ENCODE data around the gene WSCD2. TPM values are rescaled to one million over a fixed set of nuclear protein-coding genes. Genes with fewer than 3 reads are reported as not detected.

Gene WSCD2
- total RNA-seq, 4 donors from 2014 or later: under 0.01 to 1.5 (median 0.49) TPM; not detected in 1

DNA sequence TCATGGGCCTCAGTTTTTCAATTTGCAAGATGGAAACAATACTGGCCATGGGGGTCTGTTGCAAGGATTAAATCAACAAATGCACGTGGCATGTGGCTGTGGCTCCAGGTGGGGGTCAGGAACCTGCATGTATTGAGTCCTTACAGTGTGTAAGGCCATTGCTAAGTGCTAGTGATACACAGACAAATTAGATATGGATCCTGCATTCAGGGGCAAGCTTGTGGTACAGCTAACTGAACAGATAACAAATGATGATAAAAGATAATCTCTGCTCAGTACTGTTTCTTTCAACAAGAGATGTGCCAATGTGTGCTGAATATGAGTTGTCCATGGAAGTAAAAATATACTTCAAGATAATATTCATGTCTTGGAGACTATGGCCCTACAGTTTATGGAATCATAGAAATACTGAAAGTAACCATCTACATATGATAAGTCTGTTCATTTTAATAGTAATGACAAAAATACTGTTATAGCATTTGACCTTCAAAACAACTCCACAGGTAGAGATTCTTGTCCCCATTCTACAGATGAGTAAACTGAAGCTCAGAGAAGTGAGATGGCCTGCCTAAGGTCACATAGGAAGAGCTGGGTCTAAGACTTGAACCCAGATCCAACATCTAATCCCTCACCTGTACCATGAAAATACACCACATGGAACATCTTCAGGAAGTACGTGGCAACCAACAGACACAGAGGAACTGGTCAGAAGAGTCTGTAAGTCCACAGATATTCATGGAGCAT lies 7.2 kb upstream of the WSCD2 start:
- TF ChIP-seq, protein P1, sequence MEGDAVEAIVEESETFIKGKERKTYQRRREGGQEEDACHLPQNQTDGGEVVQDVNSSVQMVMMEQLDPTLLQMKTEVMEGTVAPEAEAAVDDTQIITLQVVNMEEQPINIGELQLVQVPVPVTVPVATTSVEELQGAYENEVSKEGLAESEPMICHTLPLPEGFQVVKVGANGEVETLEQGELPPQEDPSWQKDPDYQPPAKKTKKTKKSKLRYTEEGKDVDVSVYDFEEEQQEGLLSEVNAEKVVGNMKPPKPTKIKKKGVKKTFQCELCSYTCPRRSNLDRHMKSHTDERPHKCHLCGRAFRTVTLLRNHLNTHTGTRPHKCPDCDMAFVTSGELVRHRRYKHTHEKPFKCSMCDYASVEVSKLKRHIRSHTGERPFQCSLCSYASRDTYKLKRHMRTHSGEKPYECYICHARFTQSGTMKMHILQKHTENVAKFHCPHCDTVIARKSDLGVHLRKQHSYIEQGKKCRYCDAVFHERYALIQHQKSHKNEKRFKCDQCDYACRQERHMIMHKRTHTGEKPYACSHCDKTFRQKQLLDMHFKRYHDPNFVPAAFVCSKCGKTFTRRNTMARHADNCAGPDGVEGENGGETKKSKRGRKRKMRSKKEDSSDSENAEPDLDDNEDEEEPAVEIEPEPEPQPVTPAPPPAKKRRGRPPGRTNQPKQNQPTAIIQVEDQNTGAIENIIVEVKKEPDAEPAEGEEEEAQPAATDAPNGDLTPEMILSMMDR (IDR thresholded peaks at IDR 0.05; ENCODE audit: low read depth): no peak

DNA sequence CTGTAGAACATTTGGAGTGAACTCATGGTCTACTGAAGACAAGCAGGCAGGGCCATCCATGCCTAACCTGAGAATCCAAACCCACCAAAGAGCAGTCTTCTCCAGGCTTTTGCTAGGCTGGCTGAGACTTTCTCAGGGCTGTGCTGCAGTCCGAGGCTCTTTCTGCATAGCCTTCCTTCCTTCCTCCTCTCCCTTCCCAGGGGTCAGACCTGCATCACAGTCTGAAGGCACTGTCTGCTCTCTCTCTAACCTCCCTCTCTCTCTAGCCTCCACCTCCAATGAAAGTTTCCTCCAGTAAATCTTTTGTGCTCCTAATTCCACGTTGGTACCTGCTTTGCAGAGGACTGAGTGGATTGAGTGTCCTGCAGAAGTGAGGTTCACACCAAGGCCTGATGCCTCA lies 6.4 kb upstream of the WSCD2 start:
- TF ChIP-seq, protein P1 (IDR thresholded peaks at IDR 0.05; ENCODE audit: low read depth): no peak

DNA sequence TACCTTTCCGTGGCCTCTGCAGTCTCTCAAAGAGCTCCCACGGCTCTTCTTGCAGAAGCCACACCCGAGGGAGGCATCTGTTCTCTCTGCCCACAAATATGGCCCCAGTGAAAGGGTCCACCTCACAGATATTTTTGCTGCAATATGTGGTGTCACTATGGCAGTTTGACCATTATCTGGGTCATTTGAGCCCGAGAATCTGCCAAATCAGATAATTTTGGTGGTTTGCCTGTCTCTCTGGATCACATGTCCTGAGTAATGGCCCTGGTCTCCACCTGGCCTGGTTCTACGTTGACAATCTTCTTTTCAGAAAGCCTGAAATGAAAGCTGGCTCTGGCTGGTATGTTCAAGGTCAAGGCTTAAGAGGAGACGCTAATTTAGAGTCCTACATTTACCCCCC lies 5.7 kb upstream of the WSCD2 start:
- TF ChIP-seq, protein P1 (IDR thresholded peaks at IDR 0.05; ENCODE audit: low read depth): no peak

DNA sequence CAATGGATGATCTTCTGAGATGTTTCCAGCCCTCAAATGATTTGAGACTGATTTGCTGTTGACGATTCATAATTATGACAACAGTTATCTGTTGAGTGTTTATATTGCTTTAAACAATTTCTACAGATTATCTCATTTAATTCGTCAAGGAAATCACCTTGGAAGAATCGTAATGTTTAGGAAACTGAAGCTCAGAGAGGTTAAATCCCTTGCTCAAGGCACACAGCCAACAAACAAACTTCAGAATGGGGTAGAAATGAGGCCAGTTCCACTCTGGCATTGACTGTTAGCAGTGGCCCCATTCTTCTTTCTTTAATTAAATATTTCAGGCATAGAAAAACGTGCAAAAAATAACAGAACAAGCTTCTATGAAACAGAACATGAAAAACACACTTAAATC lies 4.0 kb upstream of the WSCD2 start:
- TF ChIP-seq, protein P1 (IDR thresholded peaks at IDR 0.05; ENCODE audit: low read depth): no peak

DNA sequence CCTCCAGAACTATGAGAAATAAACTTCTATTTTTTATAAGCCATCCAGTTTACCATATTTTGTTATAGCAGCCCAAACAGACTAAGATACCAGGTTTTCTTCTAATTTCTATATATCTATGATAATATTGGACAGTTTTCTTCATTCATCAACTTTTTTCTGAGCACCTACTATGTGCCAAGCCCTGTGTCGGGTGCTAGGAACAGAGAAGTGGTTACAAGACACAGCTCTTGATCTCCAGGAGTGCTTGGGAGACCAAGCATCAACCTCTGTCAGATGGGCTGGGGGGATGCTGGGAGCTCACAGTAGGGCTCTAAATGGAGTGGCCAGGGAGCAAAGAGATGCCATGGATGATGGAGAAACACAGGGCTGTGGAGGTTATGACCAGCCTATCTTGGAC lies 2.9 kb upstream of the WSCD2 start:
- TF ChIP-seq, protein P1 (IDR thresholded peaks at IDR 0.05; ENCODE audit: low read depth): no peak

DNA sequence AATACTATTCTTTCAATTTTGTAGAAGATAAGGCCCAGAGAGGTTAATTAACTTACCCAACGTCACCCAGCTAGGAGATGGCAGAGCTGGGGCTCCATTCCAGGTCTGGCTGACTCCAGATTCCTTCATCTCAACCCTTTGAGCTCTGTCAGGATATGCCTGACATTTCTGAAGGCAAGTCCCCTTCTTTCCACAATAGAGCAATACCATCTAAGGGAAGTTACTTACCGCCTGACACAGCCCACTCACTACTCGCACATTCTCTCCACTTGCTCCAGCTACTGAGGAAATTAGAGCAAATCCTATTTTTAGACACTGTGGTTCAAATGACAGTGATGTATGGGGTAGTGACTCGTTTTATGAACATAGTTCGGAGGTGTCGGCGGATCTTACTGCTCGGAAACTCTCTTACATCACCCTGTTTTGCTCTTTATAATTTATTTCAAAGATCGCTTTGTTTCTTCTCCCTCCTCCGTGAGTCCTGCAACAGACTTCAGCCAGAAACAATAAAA lies 2.0 kb upstream of the WSCD2 start:
- TF ChIP-seq, protein P1 (IDR thresholded peaks at IDR 0.05; ENCODE audit: low read depth): no peak

DNA sequence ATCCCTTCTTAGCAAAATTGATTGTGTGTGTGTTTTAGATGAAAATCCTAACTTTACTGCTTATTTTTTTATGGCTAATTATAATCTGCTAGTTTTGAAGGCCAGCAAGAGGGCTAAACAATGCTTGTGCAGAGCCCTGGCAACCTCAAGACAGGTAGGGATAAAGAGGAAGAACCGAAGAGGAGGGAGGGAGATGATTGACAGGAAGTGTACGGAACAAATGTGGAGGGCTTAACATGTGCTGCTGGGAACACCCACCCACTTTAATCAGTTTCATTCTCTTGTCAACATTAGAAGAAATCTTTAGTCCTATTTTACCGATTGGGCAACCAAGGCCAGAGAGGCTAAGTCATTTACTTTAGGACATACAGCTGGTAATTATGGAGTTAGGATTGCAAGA lies 1.4 kb upstream of the WSCD2 start:
- TF ChIP-seq, protein P1 (IDR thresholded peaks at IDR 0.05; ENCODE audit: low read depth): no peak
